ENCODE data around the gene ACER3. TPM values are rescaled to one million over a fixed set of nuclear protein-coding genes. Genes with fewer than 3 reads are reported as not detected.

ACER3 gene
- total and polyA plus RNA-seq, 2 experiments from 2014 or later = 6.2 to 26.5 TPM

DNA sequence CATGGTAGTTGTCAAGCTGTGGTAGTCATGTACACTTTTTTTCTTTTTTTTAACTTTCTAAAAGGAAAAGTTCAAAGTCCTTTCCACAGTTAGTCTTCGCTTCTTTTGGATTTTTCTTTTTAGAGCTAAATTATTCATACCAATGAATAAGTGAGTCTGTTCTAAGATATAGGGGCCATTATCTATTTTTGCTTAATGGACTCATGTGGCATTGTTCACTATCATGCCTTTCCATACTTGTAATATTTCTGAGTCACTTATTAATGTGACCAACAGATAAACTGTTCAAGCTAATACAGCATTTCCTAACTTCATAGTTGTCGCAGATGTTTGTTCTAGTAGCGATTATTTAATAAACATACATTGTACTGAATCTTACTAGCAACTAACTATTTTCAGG is 165.5 kb downstream of the ACER3 start (continued):
- TF ChIP-seq REST (IDR thresholded peaks at IDR 0.05; ENCODE audit: unreplicated experiment) (no peak), EZH2 (IDR thresholded peaks at IDR 0.05; ENCODE audit: low read depth, unreplicated experiment) (no peak), POLR2AphosphoS5 (IDR thresholded peaks at IDR 0.05; ENCODE audit: low read depth) (no peak), STAT1 (IDR thresholded peaks at IDR 0.05; ENCODE audit: unreplicated experiment) (no peak), ZNF331 (CRISPR knock-in tag; IDR thresholded peaks at IDR 0.05; ENCODE audit: low read depth) (no peak)
- TF ChIP-seq, protein P1, sequence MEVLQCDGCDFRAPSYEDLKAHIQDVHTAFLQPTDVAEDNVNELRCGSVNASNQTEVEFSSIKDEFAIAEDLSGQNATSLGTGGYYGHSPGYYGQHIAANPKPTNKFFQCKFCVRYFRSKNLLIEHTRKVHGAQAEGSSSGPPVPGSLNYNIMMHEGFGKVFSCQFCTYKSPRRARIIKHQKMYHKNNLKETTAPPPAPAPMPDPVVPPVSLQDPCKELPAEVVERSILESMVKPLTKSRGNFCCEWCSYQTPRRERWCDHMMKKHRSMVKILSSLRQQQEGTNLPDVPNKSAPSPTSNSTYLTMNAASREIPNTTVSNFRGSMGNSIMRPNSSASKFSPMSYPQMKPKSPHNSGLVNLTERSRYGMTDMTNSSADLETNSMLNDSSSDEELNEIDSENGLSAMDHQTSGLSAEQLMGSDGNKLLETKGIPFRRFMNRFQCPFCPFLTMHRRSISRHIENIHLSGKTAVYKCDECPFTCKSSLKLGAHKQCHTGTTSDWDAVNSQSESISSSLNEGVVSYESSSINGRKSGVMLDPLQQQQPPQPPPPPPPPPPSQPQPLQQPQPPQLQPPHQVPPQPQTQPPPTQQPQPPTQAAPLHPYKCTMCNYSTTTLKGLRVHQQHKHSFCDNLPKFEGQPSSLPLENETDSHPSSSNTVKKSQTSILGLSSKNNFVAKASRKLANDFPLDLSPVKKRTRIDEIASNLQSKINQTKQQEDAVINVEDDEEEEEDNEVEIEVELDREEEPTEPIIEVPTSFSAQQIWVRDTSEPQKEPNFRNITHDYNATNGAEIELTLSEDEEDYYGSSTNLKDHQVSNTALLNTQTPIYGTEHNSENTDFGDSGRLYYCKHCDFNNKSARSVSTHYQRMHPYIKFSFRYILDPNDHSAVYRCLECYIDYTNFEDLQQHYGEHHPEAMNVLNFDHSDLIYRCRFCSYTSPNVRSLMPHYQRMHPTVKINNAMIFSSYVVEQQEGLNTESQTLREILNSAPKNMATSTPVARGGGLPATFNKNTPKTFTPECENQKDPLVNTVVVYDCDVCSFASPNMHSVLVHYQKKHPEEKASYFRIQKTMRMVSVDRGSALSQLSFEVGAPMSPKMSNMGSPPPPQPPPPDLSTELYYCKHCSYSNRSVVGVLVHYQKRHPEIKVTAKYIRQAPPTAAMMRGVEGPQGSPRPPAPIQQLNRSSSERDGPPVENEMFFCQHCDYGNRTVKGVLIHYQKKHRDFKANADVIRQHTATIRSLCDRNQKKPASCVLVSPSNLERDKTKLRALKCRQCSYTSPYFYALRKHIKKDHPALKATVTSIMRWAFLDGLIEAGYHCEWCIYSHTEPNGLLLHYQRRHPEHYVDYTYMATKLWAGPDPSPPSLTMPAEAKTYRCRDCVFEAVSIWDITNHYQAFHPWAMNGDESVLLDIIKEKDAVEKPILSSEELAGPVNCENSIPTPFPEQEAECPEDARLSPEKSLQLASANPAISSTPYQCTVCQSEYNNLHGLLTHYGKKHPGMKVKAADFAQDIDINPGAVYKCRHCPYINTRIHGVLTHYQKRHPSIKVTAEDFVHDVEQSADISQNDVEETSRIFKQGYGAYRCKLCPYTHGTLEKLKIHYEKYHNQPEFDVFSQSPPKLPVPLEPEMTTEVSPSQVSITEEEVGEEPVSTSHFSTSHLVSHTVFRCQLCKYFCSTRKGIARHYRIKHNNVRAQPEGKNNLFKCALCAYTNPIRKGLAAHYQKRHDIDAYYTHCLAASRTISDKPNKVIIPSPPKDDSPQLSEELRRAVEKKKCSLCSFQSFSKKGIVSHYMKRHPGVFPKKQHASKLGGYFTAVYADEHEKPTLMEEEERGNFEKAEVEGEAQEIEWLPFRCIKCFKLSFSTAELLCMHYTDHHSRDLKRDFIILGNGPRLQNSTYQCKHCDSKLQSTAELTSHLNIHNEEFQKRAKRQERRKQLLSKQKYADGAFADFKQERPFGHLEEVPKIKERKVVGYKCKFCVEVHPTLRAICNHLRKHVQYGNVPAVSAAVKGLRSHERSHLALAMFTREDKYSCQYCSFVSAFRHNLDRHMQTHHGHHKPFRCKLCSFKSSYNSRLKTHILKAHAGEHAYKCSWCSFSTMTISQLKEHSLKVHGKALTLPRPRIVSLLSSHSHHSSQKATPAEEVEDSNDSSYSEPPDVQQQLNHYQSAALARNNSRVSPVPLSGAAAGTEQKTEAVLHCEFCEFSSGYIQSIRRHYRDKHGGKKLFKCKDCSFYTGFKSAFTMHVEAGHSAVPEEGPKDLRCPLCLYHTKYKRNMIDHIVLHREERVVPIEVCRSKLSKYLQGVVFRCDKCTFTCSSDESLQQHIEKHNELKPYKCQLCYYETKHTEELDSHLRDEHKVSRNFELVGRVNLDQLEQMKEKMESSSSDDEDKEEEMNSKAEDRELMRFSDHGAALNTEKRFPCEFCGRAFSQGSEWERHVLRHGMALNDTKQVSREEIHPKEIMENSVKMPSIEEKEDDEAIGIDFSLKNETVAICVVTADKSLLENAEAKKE (CRISPR knock-in tag; IDR thresholded peaks at IDR 0.05) = no peak

- H3K36me3 Mint-ChIP-seq (ENCODE audit: low read depth) = no peaks in the 10 kb centered on the region
- H3K27me3 ChIP-seq (ENCODE audit: insufficient read depth) = no peaks in the 10 kb centered on the region
- no peak overlapping the region for H2AFZ ChIP-seq
- H3K4me3 Mint-ChIP-seq = no peak overlapping the region
- H3K27ac ChIP-seq (ENCODE audit: low read depth) = no peak overlapping the region
- ATAC-seq (peak; percentile 37; the same call in 2 of the 3 replicates), DNase-seq (ENCODE audit: low spot score) (no peak)
- H3K4me1 Mint-ChIP-seq = peaks cover 16% of the 10 kb centered on the region
- H4K20me1 ChIP-seq (replicated peaks; ENCODE audit: insufficient read depth) = no peaks in the 10 kb centered on the region; the same call in 1 of the 2 replicates
- H3K79me2 ChIP-seq (replicated peaks; ENCODE audit: insufficient read depth) = no peaks in the 10 kb centered on the region
- H3K4me1 ChIP-seq (ENCODE audit: insufficient read depth) = peaks cover 4% of the 10 kb centered on the region
- no peaks in the 10 kb centered on the region; the same call in 2 of the 3 replicates for H3K9me3 Mint-ChIP-seq
- H3K27ac Mint-ChIP-seq = no peak overlapping the region
- no peak overlapping the region for H3K4me2 ChIP-seq
- H3K27me3 Mint-ChIP-seq (ENCODE audit: insufficient read depth, low read depth, poor library complexity) = peaks cover 3% of the 10 kb centered on the region
- no peak overlapping the region for H3K4me3 ChIP-seq
- H3K9me2 ChIP-seq (ENCODE audit: insufficient read depth) = no peaks in the 10 kb centered on the region
- no peaks in the 10 kb centered on the region for H3F3A ChIP-seq (replicated peaks; ENCODE audit: low read depth)
- H3K36me3 ChIP-seq (ENCODE audit: insufficient read depth) = no peaks in the 10 kb centered on the region
- TF ChIP-seq STAT1 (IDR thresholded peaks at IDR 0.05; ENCODE audit: unreplicated experiment) = no peak
- TF ChIP-seq ZNF114 (CRISPR knock-in tag; IDR thresholded peaks at IDR 0.05) = no peak
- TF ChIP-seq CREB1 (CRISPR knock-in tag; IDR thresholded peaks at IDR 0.05; ENCODE audit: low read depth) = no peak
- no peak for TF ChIP-seq POLR2AphosphoS5 (IDR thresholded peaks at IDR 0.05; ENCODE audit: low read depth)
- TF ChIP-seq, protein P2, sequence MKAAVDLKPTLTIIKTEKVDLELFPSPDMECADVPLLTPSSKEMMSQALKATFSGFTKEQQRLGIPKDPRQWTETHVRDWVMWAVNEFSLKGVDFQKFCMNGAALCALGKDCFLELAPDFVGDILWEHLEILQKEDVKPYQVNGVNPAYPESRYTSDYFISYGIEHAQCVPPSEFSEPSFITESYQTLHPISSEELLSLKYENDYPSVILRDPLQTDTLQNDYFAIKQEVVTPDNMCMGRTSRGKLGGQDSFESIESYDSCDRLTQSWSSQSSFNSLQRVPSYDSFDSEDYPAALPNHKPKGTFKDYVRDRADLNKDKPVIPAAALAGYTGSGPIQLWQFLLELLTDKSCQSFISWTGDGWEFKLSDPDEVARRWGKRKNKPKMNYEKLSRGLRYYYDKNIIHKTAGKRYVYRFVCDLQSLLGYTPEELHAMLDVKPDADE (IDR thresholded peaks at IDR 0.05) = no peak
Measured at GRCh38 chr11:77026743-77027142, 166.0 kb downstream of the ACER3 start.
